DND-41 (cell line): Measurements from ENCODE around the gene SVIL.

Source experiments
- ATAC-seq: fragments of 200-7000 bp; cut with Tn5 transposase; 3 replicates; pipeline ENCODE4 v1.9.1; 2021; ENCODE audit warnings: low read depth; ENCODE audit not compliant: insufficient read depth
- DNase-seq: peaks from one replicate; pipeline ENCODE4 v3.0.0-alpha.2; 2020
- H2AFZ ChIP-seq: 2 replicates; pipeline ENCODE4 v1.6.0; 2012; ENCODE audit warnings: low read depth, low read length
- H3K27ac ChIP-seq: 2 replicates; pipeline ENCODE4 v1.5.1; 2012; ENCODE audit warnings: low read length, inconsistent platforms
- H3K27me3 ChIP-seq: fragments of 200-600 bp; sonication (generic); 2 replicates; pipeline ENCODE4 v1.6.0; 2012; ENCODE audit warnings: low read length, mild to moderate bottlenecking, inconsistent platforms; ENCODE audit not compliant: insufficient read depth, poor library complexity
- H3K36me3 ChIP-seq: 2 replicates; pipeline ENCODE4 v1.5.1; 2012; ENCODE audit warnings: low read length, inconsistent platforms; ENCODE audit not compliant: insufficient read depth
- H3K4me1 ChIP-seq: 2 replicates; pipeline ENCODE4 v1.5.1; 2012; ENCODE audit warnings: mild to moderate bottlenecking, low read length; ENCODE audit not compliant: insufficient read depth
- H3K4me2 ChIP-seq: 2 replicates; pipeline ENCODE4 v1.6.0; 2012; ENCODE audit warnings: mild to moderate bottlenecking, moderate library complexity, low read length, inconsistent platforms; ENCODE audit not compliant: insufficient read depth
- H3K4me3 ChIP-seq, 2 experiments: fragments of 200-600 bp in 1 of 2; shearing (Covaris generic) in 1 of 2; 2 replicates each; pipeline ENCODE4 v1.5.1; 2012 to 2016; ENCODE audit warnings: inconsistent platforms in 2 of 2, low read length in 2 of 2, mild to moderate bottlenecking in 2 of 2, low read depth in 1 of 2, moderate library complexity in 1 of 2
- H3K79me2 ChIP-seq: 2 replicates; pipeline ENCODE4 v1.6.0; 2012; ENCODE audit warnings: low read length, inconsistent platforms; ENCODE audit not compliant: insufficient read depth
- H3K9ac ChIP-seq: 2 replicates; pipeline ENCODE4 v1.6.0; 2012; ENCODE audit warnings: low read depth, mild to moderate bottlenecking, inconsistent platforms, low read length, moderate library complexity
- H3K9me3 ChIP-seq: 2 replicates; pipeline ENCODE4 v1.5.1; 2012; ENCODE audit warnings: low read length, moderate library complexity, mild to moderate bottlenecking, inconsistent platforms; ENCODE audit not compliant: insufficient read depth, severe bottlenecking
- H4K20me1 ChIP-seq: 2 replicates; pipeline ENCODE4 v1.6.0; 2012; ENCODE audit warnings: low read length; ENCODE audit not compliant: insufficient read depth
- CTCF ChIP-seq: IDR thresholded peaks from 2 replicates; pipeline ENCODE4 v1.5.1; 2012; ENCODE audit warnings: borderline replicate concordance, low read length, moderate library complexity, mild to moderate bottlenecking; ENCODE audit not compliant: poor library complexity, severe bottlenecking; ENCODE audit errors: extremely low read depth
- EZH2 ChIP-seq: IDR thresholded peaks from 3 replicates; pipeline ENCODE4 v1.6.1; 2012; ENCODE audit warnings: borderline replicate concordance, low read depth, mild to moderate bottlenecking, moderate library complexity, low read length, inconsistent platforms; ENCODE audit not compliant: severe bottlenecking

Gene SVIL

GRCh38 chr10:29427667-29428066 lies 207.1 kb downstream of the SVIL start:
- H3K27ac ChIP-seq, result no peak overlapping the region
- no peak overlapping the region for H3K9ac ChIP-seq
- DNase-seq, result no peak
- H3K4me1 ChIP-seq, result no peaks in the 10 kb centered on the region
- H3K9me3 ChIP-seq, result no peaks in the 10 kb centered on the region
- H3K79me2 ChIP-seq, result no peaks in the 10 kb centered on the region
- no peaks in the 10 kb centered on the region for H3K27me3 ChIP-seq
- peaks cover 20% of the 10 kb centered on the region; the same call in 1 of the 2 replicates for H3K36me3 ChIP-seq
- no peak overlapping the region for H3K4me2 ChIP-seq
- no peak for TF ChIP-seq EZH2
- TF ChIP-seq CTCF, result no peak
- no peak for ATAC-seq
- no peak overlapping the region for H2AFZ ChIP-seq
- peaks cover 8% of the 10 kb centered on the region; the same call in 1 of the 2 replicates for H4K20me1 ChIP-seq
- no peak overlapping the region for H3K4me3 ChIP-seq

GRCh38 chr10:29426420-29426819 lies 208.4 kb downstream of the SVIL start:
- Histone ChIP-seq H3K27me3 (no peaks in the 10 kb centered on the region), H3K27ac (no peak overlapping the region), H3K9ac (no peak overlapping the region), H3K9me3 (no peaks in the 10 kb centered on the region), H3K79me2 (peaks cover 4% of the 10 kb centered on the region; the same call in 1 of the 2 replicates), H3K36me3 (peaks cover 32% of the 10 kb centered on the region), H3K4me2 (no peak overlapping the region), H3K4me1 (no peaks in the 10 kb centered on the region), H4K20me1 (peaks cover 8% of the 10 kb centered on the region; the same call in 1 of the 2 replicates), H2AFZ (no peak overlapping the region), H3K4me3 (no peak overlapping the region)
- TF ChIP-seq CTCF (no peak), EZH2 (no peak)
- DNase-seq (no peak), ATAC-seq (no peak)

- Histone ChIP-seq H3K36me3 (peaks cover 52% of the 10 kb centered on the region), H3K4me1 (no peaks in the 10 kb centered on the region)
Measured at GRCh38 chr10:29424017-29424416, 210.8 kb downstream of the SVIL start.

More at GRCh38 chr10:29424017-29424416, 210.8 kb downstream of the SVIL start:
- H3K4me3 ChIP-seq, result no peak overlapping the region
- no peaks in the 10 kb centered on the region for H3K9me3 ChIP-seq
- H3K27ac ChIP-seq, result no peak overlapping the region
- no peak for DNase-seq
- H3K27me3 ChIP-seq, result no peaks in the 10 kb centered on the region
- peaks cover 8% of the 10 kb centered on the region; the same call in 1 of the 2 replicates for H4K20me1 ChIP-seq
- H3K79me2 ChIP-seq, result peaks cover 13% of the 10 kb centered on the region
- H3K4me2 ChIP-seq, result no peak overlapping the region
- TF ChIP-seq EZH2, result no peak
- TF ChIP-seq CTCF, result no peak
- no peak overlapping the region for H3K9ac ChIP-seq
- no peak overlapping the region for H2AFZ ChIP-seq
- no peak for ATAC-seq
